ENCODE results near the gene LRFN5. TPM values are rescaled to one million over a fixed set of nuclear protein-coding genes. Genes with fewer than 3 reads are reported as not detected.
"Not testable (repeated sequence)": the region's sequence is repeated elsewhere in the genome, so short reads cannot be mapped to it uniquely, and the experiment has no call there.

The LRFN5 gene
- not detected in 2 replicates for total RNA-seq (2014; rRNA removed; shearing (Covaris generic); ENCODE audit: low replicate concordance)

DNA sequence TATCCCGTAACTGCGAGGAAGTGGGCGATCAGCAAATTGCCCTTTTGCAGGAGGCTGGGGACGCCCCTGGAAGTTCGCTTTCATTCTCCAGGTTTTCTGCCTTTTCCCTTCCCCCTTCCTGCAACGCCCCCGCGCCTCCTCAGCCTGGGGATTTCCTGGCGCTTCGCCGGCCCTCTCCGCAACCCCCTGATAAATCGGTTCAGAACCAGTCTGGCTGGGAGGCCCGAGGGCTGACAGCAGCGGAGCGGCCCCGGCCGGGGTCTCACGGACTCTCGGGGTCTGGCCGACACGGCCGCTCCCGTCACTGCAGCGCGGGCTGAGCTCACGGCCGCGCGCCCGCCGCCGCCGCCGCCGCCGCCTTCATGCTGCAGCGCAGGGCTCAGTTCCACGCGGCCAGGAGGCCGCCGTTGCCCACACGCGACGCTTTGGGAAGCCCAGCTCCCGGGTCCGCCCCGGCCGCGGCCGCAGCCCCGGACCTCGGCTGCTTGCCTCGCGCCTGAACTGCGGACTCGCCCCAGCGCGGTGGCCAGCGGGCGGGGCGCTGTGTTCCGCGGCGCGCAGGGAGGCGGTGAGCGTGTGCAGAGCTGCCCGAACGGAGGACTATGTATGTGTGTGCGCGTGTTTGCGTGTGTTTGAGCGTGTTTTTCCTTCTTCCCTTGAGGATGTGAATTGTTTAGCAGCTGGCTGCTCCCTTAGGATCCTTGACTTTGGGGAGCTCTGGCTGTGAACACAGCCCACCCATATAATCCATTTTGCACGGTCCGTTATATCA, at the start of gene LRFN5:
LRFN5 (plus strand) TSS at position 345 of the 772 bp plus-strand sequence.
- in situ Hi-C loops (cut with HindIII; ENCODE audit: low pct_unique_long_range_greater_than_20kb, low sequenced_read_pairs) = no loop called here
- peak; percentile 41 for DNase-seq (ENCODE audit: low read depth)

DNA sequence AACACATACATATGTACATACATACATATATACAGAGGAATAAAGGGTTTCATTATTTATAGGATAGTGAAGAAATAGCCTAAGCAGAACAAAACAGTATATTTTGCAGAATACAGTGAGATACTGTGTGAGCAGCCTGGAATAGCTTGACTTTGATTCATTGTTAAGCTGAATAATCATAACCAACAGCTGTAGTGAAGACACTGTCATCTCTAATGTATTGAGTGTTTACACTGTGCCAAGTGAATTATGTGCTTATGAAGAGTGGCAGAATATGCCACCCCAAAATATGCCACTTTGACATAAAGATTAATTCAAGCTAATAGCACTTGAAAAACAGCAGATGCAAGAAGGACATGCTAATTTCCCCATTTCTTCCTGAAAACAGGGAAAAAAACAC, 48.2 kb upstream of the LRFN5 start:
- no peak for DNase-seq (ENCODE audit: low read depth)
- in situ Hi-C loops (cut with HindIII; ENCODE audit: low pct_unique_long_range_greater_than_20kb, low sequenced_read_pairs) = no loop called here

DNA sequence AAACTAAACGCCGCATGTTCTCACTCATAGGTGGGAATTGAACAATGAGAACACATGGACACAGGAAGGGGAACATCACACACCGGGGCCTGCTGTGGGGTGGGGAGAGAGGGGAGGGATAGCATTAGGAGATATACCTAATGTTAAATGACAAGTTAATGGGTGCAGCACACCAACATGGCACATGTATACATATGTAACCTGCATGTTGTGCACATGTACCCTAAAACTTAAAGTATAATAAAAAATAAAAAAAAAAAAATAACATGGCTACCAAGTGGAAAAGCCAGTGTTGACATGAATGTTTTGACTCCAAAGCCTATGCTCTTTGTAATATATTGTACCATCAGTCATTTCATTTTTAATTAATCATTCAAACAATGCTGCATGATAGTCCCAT, 39.8 kb upstream of the LRFN5 start:
- DNase-seq (ENCODE audit: low read depth); in situ Hi-C loops (cut with HindIII; ENCODE audit: low pct_unique_long_range_greater_than_20kb, low sequenced_read_pairs): not testable (repeated sequence)

DNA sequence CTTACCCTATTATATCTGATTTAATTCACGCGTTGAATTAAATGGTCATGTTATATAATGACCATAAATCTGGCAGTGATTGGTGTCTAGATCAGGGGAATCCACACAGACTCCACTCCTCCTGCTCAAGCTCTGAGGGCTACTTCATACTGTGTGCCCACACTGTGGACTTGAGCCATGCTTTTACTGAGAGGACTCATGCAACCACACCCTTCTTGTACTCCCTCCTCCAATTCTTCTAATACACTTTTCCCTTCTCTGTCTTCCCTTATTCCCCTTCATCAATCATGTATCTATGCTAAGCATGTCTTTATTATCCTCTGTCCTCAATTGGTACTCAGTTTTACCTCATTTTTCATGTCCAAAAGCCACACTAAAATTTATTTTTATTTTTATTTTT, 37.7 kb upstream of the LRFN5 start:
- in situ Hi-C loops (cut with HindIII; ENCODE audit: low pct_unique_long_range_greater_than_20kb, low sequenced_read_pairs) = no loop called here
- DNase-seq (ENCODE audit: low read depth) = no peak

DNA sequence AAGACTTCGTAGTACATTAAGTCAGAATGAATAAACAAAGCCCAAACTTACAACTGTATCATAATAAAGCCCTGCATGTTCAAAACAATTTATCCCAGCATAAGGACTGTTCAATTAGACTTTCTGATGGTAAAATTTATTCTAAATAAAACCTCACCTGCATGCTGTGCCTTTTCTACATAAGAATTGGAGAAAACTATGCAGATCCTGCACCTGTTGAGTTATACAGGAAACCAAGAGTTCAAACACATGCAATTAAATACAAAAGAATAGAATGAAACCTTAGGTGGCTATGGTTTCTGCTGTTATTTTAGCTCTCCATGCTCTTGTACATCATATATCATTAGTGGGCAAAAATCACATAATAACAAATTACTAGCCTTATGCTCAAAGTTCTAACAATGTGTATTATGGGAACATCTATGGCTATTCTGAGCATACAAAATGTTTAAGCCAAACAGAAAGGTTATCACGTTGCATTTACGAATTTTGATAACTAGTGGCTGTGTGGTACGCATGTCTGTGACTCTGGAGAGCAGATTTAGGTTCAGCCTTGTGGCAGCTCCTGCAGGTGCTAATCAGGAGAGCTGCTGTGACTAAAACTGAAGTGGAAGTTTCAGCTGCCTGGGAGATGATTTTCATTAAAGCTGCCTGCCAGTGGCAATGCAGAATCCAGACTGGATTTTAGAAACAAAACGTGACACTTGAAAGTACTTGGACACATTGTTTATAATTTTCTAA, 36.1 kb upstream of the LRFN5 start:
- in situ Hi-C loops (cut with HindIII; ENCODE audit: low pct_unique_long_range_greater_than_20kb, low sequenced_read_pairs) = no loop called here
- no peak for DNase-seq (ENCODE audit: low read depth)

DNA sequence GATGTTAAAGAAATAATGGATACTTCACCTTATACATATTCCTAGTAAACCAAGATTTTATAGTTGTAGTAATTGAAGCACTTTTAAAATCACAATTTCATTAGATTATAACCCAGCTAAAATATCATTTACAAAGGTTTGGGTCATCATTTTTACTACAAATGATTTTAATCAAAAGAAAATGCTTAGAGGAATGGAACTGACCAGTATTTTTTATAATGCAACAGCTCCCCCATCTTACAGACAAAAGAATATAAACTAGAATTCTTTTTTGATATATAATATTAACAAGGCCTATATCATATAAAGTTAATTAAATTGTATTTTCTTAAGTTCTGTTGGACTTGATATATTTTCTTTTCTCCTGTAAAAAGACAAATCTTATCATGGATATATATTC, 20.4 kb upstream of the LRFN5 start:
- no peak for DNase-seq (ENCODE audit: low read depth)
- in situ Hi-C loops (cut with HindIII; ENCODE audit: low pct_unique_long_range_greater_than_20kb, low sequenced_read_pairs) = no loop called here

DNA sequence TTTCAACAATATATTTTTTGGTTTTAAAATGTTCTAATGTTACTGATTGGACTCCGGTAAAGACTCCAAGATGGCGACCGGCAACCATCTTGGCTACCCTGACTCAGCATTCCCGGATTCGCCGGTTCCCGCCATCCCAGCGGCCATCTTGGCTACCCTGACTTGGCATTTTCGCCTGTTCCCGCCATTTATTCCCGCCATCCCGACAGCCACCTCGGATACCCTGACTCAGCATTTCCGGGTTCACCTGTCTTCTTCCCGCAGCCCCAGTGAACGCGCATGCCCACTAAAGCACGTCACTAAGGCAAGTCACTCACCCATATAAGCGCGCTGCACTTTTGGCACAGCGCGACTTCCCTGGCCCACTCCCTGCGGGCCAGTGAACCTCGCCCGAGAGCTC, 9.0 kb upstream of the LRFN5 start:
- no peak for DNase-seq (ENCODE audit: low read depth)
- in situ Hi-C loops (cut with HindIII; ENCODE audit: low pct_unique_long_range_greater_than_20kb, low sequenced_read_pairs) = no loop called here

DNA sequence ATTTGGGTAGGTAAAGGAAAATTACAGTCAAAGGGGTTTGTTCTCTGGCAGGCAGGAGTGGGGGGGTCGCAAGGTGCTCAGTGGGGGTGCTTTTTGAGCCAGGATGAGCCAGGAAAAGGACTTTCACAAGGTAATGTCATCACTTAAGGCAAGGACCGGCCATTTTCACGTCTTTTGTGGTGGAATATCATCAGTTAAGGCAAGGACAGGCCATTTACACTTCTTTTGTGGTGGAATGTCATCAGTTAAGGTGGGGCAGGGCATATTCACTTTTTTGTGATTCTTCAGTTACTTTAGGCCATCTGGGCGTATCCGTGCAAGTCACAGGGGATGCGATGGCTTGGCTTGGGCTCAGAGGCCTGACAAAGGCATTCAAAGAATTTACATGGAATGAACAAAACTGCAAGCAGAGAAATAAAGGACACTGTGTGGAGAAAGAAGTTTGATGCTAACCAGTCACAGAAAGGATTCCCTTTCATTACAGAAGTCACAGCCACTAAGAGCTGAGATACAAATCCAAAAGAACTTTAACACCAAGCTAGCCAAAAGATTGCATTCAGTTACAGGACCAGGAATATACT, 6.8 kb upstream of the LRFN5 start:
- in situ Hi-C loops (cut with HindIII; ENCODE audit: low pct_unique_long_range_greater_than_20kb, low sequenced_read_pairs) = not testable (repeated sequence)

DNA sequence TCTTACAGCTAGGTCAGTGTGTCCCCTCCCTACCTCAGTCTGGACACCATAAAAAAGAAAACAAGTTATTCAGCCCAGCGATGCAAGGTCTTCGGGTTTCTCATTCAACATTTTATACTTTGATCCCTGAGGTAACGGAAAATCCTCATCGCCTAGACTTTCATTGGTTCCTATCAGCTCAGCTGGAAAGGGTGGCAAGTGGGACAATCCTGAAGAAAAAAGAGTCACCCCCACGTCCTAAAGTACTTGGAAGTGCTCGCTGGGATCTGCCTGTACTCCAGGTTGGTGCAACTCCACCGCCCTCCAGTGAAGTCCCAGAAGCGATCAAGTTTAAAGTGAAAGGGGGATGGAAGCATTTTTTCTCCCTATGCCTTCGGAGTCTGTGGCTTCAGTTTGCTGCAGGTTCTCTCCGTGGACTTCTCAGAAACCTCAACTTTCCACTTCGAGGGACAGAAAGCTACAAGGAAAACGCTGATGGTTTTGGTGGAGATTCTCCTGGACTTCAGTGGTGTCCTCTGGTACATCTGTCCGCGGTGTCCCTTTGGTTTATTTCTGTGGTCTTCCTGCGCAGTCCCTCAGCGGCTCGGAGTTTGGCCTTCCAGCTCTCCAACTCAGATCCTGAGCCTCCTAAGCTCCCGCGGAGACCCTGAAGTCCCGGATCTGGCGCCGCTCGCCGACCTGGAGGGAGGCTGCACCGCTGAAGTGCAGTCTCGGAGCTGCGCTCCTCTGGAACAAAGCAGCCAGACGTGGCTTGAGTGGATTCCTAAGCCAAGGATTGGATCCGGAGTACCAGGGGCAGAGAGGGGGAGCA, 1.8 kb upstream of the LRFN5 start:
- in situ Hi-C loops (cut with HindIII; ENCODE audit: low pct_unique_long_range_greater_than_20kb, low sequenced_read_pairs) = no loop called here
- no peak for DNase-seq (ENCODE audit: low read depth)

More for the DNA sequence above, 6.8 kb upstream of the LRFN5 start:
- not testable (repeated sequence) for DNase-seq (ENCODE audit: low read depth)

DNA sequence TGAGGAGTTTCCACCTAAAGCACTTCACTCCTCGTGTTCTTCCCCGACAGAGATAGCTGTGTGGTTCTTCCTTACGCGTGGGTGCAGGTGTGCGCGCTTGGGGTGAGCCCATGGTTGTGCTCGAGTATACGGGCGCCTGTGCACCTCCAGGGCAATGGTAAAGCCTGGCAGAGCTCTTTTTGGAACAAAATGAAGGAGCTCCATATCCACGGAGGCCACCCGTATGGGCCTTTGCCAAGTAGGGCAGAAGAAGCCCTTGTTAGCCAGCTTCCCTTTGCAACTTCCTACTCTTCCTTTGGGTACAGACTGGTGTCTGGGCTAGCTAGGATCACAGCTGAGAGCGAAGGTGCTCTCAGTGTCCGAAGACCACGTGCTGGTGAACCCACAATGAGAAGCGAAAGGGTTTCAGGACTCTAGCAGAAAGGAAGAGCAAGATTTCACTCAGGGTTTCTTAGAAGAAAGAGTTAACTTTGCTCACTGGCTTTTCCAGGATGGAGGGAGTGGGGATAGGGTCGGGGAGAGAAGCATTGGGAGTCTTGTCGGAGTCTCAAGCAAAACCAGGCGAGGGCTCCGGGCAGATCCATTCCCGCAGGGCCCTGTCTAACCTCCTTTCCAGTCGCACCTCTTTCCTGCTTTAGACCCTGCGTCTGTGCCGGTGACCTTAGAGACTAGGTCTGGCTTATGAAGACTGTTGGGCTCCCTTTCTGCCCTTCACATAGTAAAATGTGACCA, 960 bp upstream of the LRFN5 start:
- no peak for DNase-seq (ENCODE audit: low read depth)
- in situ Hi-C loops (cut with HindIII; ENCODE audit: low pct_unique_long_range_greater_than_20kb, low sequenced_read_pairs) = no loop called here

DNA sequence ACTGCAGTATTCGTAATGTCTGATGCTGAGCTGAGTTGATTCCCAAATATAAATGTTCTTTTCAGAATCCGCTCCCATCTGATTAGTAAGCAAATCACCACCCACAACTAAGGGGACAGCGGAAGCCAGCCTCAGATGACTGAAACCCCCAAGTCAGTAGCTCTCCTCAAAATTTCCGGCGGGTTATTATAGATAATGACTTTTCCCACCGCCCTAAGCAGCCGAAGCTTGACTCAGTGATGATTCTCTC, 469 bp upstream of the LRFN5 start:
- in situ Hi-C loops (cut with HindIII; ENCODE audit: low pct_unique_long_range_greater_than_20kb, low sequenced_read_pairs) = no loop called here
- DNase-seq (ENCODE audit: low read depth) = no peak

DNA sequence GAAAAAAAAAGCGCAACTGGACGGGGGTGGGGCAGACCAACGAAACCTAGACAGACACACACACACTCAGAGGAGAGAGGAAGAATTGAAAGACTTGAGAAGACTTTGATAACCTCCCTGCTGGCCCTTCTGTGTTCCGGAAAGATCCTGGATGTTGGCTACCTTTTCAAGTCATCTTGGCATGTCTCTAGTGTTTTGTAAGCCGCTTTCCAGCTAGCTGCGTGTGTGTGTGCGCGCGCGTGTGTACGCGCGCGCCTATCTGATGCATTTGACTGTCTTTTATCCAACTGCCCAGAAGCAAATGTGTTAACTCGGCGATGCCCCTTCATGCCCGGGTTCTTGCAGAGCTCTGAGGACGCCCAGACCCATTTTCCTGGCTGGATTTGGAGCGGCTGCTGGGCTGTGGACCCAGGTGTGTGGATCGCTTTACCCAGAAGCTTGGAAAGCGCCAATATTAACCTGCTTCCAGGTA, 664 bp downstream of the LRFN5 start:
- in situ Hi-C loops (cut with HindIII; ENCODE audit: low pct_unique_long_range_greater_than_20kb, low sequenced_read_pairs) = no loop called here
- DNase-seq (ENCODE audit: low read depth) = peak; percentile 36

DNA sequence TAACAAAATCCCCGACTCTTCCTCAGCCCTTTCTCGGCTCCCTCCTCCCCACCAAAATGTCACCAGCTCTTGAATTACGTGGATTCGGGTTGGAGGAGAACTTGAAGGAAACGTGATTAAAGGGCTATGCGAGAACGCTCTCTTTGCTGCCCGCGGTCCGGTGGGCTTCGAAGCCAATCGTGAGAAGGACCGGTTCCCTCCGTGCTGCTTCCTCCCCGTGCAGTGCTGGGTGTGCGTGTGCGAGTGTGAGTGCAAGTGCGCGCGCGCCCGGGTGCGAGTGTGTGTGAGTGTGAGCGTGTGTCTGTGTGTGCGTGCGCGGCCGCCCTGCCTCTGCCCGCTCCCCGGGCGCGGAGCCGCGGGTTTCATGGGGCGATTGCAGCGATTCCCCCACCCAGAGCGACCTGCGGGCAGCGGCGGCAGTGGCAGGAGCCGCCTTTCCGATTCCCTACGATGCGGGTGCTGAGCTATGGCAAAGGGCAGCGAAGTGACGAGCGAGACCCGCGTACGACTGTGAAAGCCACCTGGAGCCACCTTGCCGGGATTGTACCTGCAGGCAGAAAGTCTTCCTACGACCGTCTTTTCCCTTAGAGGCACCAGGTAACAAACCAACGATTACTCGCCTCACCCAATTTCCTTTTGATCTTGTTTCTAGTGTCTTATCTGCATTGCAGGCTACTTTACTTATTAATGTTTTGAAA, 1.4 kb downstream of the LRFN5 start:
- DNase-seq (ENCODE audit: low read depth) = peak; percentile 6
- in situ Hi-C loops (cut with HindIII; ENCODE audit: low pct_unique_long_range_greater_than_20kb, low sequenced_read_pairs) = no loop called here

DNA sequence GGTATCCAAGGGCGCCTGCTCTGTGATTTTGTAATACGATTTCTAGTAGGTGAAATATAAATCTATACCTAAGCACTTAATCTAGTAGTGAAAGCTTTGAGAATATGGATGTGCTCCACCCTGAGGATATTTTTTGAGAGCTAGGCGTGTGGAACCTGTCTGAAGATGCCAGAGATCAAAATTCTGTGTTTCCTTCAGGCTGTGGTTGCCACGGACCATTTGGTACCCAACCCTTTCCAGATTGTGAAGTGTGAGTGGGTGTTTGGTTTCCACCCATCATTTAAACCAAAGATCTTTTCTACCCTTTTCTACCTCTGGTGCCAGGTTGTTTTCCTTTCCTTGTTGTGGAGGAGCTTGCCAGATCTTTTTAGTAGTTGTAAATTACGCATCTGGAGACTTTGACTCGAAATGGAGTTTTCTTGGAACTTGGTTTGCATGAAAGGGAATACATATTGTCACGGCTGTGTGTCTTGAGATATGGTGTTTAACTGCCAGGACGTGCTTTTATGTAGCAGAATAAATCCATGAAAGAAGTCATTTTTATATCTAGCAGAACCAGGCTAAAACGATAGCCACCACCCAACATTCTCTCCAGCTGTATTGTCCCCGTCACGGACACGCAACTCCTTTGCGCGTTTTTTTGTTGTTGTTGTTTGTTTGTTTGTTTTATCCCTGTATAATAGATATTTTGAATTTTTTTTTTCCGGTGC, 2.2 kb downstream of the LRFN5 start:
- in situ Hi-C loops (cut with HindIII; ENCODE audit: low pct_unique_long_range_greater_than_20kb, low sequenced_read_pairs) = no loop called here
- DNase-seq (ENCODE audit: low read depth) = no peak

DNA sequence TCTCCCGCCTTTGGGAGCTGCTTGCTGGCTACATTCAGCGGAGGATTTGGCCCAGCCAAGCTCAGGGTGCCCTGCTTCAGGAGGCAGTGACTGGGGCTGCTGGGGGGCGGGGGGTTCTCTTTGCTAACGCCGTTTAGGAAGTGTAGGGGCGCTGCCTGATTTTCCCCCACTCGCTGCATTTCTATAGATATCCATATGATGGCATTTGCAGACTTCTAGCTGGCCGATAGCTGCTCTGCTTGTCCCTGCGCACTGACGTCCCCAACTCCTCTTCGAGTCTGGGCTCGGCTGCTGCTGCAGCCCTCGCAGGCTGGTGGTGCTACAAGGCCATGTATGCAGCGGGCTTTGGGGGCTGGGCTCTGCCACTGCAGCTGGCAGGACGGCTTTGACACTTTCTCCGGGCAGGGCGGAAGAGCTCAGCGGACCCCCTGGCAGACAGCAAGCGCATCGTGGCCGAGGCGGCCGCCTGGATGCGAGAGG, 3.1 kb downstream of the LRFN5 start:
- in situ Hi-C loops (cut with HindIII; ENCODE audit: low pct_unique_long_range_greater_than_20kb, low sequenced_read_pairs) = no loop called here
- no peak for DNase-seq (ENCODE audit: low read depth)

DNA sequence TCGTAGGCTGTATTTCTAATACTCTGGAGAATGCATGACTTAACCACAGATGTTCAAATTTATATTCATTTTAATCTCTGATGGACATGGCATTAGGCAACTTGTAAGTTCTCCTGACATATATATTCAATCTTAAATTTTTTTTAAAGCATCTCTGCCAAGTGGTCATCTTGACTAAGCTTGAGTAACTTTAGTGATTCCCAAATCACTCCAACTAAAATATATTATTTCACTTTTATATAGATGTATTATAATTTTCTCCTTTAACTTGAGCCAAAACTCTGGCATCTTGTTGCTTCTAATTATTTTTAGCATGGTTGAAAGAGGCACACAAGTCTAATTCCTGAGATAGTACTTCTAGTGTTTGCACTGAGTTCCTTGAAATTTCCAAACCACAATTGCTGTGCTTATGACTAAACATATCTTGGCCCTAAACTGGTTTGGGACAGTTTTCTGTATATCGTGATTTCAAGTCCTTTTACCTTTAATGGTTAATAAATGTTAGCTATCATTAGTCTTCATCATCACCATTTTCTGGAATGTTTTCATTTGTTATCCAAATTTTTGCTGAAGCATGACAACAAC, 8.4 kb downstream of the LRFN5 start:
- no peak for DNase-seq (ENCODE audit: low read depth)
- in situ Hi-C loops (cut with HindIII; ENCODE audit: low pct_unique_long_range_greater_than_20kb, low sequenced_read_pairs) = no loop called here

DNA sequence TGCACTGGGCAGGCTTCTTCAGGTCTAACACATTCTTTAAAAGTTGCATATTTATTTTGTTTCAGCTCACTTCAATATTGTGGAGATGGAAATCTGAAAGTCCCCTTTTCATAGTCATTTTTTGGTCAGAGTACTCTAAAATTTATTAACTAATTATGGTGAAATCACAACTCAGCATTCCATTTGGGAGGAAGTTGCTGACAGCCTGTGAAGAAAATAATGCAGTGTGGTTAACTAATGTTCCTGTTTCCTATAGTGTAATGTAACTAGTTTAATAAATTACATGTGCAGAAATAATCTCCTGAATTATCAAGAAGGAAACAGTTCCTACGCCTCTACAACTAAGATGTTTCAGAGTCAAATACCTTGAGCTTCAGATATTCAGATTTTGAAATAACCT, 17.1 kb downstream of the LRFN5 start:
- in situ Hi-C loops (cut with HindIII; ENCODE audit: low pct_unique_long_range_greater_than_20kb, low sequenced_read_pairs) = no loop called here
- DNase-seq (ENCODE audit: low read depth) = no peak

Data from Caki2 (cell line).